Breast epithelium (tissue), 4 donors: ENCODE results near the gene PKNOX2. TPM values are rescaled to one million over a fixed set of nuclear protein-coding genes. Genes with fewer than 3 reads are reported as not detected.

Source experiments
- DNase-seq, 2 donors: peaks; one replicate each; pipeline ENCODE4 v3.0.0-alpha.2; 2019; ENCODE audit warnings: low spot score in 2 of 2
- H3K27ac ChIP-seq, 2 donors: fragments of 200-600 bp; sonication (generic) in 1 of 2; one replicate each; pipeline ENCODE4 v1.5.1; 2016 to 2019; ENCODE audit warnings: mild to moderate bottlenecking in 1 of 2
- H3K27me3 ChIP-seq, 2 donors: fragments of 200-600 bp; sonication (generic) in 1 of 2; one replicate each; pipeline versions ENCODE4 v1.5.1 to v1.6.0; 2017 to 2019; ENCODE audit warnings: control low read depth in 1 of 2, mild to moderate bottlenecking in 1 of 2
- H3K36me3 ChIP-seq: fragments of 200-600 bp; one replicate; pipeline ENCODE4 v1.5.1; 2019
- H3K4me1 ChIP-seq, 2 donors: fragments of 200-600 bp; sonication (generic); one replicate each; pipeline ENCODE4 v1.5.1; 2016 to 2019; ENCODE audit warnings: control low read depth in 1 of 2
- H3K4me3 ChIP-seq, 3 donors: fragments of 200-600 bp; sonication (generic); 1 replicate in 2 of 3; 2 replicates in 1 of 3; pipeline ENCODE4 v1.5.1; 2016 to 2019; ENCODE audit warnings: mild to moderate bottlenecking in 3 of 3, moderate library complexity in 2 of 3
- H3K9me3 ChIP-seq, 2 donors: fragments of 200-600 bp; sonication (generic) in 1 of 2; one replicate each; pipeline ENCODE4 v1.5.1; 2016 to 2019; ENCODE audit warnings: control low read depth in 1 of 2
- POLR2A ChIP-seq: fragments of 450-650 bp; IDR thresholded peaks from one replicate; pipeline ENCODE4 v1.6.1; 2016; ENCODE audit warnings: antibody characterized with exemption, mild to moderate bottlenecking, moderate library complexity
- POLR2AphosphoS5 ChIP-seq, 3 donors: sonication (generic); formaldehyde crosslinking; IDR thresholded peaks; one replicate each; pipeline ENCODE4 v1.6.1; 2017; ENCODE audit warnings: antibody characterized with exemption in 3 of 3
- intact Hi-C: fragments of 100-400 bp; cut with DNase I; formaldehyde crosslinking; loops from one replicate; pipeline ENCODE4 v1.15.1; 2023; ENCODE audit warnings: low total_unique reads
- total RNA-seq, 3 donors: library from RNA; depleted of rRNA; stranded (reverse); fragments of >200 nt; gene quantifications; one replicate each; pipeline ENCODE4 v1.1.0, GENCODE V29; 2016
- TF ChIP-seq, protein P1 (sequence below), 3 donors: fragments of 450-650 bp; IDR thresholded peaks; one replicate each; pipeline ENCODE4 v1.5.1; 2016 to 2017; ENCODE audit warnings: antibody characterized with exemption in 3 of 3, mild to moderate bottlenecking in 3 of 3, moderate library complexity in 3 of 3

The PKNOX2 gene
- total RNA-seq, 3 donors from 2014 or later: 0.32 to 1.0 (median 0.66) TPM

DNA sequence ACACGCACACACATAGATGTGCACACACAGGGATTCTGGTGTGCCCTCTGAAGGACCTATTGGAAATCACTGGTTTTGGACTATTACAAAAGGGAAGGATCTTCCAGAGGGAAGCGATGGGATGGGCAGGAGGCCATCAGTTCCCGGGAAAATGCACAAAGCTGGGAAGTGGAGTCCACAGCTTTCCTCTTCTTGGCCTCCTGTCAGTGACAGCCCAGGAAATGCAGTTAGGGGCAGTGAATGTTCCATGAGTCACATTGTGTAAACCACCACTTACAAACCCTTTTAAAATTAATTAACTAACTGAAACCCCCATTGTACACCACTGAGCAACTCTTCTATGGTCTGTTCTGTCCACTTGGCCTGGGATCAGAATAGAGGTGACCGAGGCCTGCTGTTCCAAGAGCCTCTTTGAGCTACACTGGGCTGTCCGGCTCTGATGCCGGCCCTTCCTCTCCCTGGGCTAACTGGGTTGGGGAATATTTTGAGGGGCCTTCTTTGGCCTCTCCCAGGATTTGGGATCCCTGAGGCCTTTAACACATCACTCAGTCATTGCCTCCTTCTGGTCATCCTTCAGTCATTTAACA lies 193.8 kb downstream of the PKNOX2 start:
- Histone ChIP-seq H3K36me3 (no peaks in the 10 kb centered on the region), H3K9me3 (no peaks in the 10 kb centered on the region), H3K27me3 (no peaks in the 10 kb centered on the region), H3K27ac (no peak overlapping the region), H3K4me3 (no peak overlapping the region), H3K4me1 (no peaks in the 10 kb centered on the region)
- TF ChIP-seq, protein P1, sequence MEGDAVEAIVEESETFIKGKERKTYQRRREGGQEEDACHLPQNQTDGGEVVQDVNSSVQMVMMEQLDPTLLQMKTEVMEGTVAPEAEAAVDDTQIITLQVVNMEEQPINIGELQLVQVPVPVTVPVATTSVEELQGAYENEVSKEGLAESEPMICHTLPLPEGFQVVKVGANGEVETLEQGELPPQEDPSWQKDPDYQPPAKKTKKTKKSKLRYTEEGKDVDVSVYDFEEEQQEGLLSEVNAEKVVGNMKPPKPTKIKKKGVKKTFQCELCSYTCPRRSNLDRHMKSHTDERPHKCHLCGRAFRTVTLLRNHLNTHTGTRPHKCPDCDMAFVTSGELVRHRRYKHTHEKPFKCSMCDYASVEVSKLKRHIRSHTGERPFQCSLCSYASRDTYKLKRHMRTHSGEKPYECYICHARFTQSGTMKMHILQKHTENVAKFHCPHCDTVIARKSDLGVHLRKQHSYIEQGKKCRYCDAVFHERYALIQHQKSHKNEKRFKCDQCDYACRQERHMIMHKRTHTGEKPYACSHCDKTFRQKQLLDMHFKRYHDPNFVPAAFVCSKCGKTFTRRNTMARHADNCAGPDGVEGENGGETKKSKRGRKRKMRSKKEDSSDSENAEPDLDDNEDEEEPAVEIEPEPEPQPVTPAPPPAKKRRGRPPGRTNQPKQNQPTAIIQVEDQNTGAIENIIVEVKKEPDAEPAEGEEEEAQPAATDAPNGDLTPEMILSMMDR (IDR thresholded peaks at IDR 0.05): no peak
- TF ChIP-seq POLR2A: no peak
- TF ChIP-seq POLR2AphosphoS5 (IDR thresholded peaks at IDR 0.05): no peak
- intact Hi-C loops: no loop called here
- DNase-seq: no peak

DNA sequence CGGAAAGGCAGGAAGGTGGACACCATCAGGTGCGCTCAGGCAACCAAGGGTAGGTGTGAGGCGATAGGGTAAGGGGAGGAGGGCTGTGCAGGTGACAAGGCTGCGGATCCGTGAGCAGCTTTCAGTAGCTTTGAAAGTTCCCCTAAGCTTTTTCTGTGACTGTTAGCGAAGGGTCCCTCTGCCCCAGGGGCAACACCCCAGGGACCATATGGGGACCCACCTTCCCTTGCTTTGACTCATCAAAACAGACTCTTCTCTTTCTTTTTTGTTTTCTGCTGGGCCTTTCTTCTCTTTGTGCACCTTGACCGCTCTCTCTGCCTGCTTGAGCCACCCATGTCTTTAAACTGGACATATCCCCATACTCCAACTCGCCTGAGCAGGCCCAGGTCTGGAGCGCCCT lies 194.6 kb downstream of the PKNOX2 start:
- no peak overlapping the region for H3K27ac ChIP-seq
- no peaks in the 10 kb centered on the region for H3K9me3 ChIP-seq
- no peaks in the 10 kb centered on the region for H3K27me3 ChIP-seq
- intact Hi-C loops: no loop called here
- TF ChIP-seq POLR2AphosphoS5 (IDR thresholded peaks at IDR 0.05) (no peak), POLR2A (no peak)
- TF ChIP-seq, protein P1 (IDR thresholded peaks at IDR 0.05): no peak
- DNase-seq: no peak
- no peaks in the 10 kb centered on the region for H3K36me3 ChIP-seq
- no peak overlapping the region for H3K4me3 ChIP-seq
- H3K4me1 ChIP-seq: no peaks in the 10 kb centered on the region

DNA sequence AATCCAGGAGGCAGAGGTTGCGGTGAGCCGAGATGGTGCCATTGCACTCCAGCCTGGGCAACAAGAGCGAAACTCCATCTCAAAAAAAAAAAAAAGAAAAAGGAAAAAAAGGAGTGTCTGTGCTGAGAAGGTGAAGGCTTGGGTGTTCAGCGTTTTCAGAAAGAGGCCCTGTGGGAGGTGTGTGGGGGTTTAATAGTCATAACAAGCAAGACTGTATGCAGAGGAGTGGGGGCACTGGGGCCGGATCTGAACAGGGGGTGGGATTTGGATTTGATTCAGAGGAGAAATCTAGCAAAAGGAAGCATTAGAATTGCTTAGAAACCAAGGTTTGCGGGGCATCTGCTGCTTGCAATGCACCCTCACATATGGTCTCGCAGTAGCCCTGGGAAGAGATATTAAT lies 195.5 kb downstream of the PKNOX2 start:
- Histone ChIP-seq H3K36me3 (no peaks in the 10 kb centered on the region), H3K4me3 (no peak overlapping the region), H3K9me3 (no peaks in the 10 kb centered on the region), H3K27me3 (no peaks in the 10 kb centered on the region), H3K27ac (no peak overlapping the region), H3K4me1 (no peaks in the 10 kb centered on the region)
- TF ChIP-seq, protein P1 (IDR thresholded peaks at IDR 0.05): no peak
- TF ChIP-seq POLR2AphosphoS5 (IDR thresholded peaks at IDR 0.05): no peak
- TF ChIP-seq POLR2A: no peak
- intact Hi-C loops: no loop called here
- no peak for DNase-seq

DNA sequence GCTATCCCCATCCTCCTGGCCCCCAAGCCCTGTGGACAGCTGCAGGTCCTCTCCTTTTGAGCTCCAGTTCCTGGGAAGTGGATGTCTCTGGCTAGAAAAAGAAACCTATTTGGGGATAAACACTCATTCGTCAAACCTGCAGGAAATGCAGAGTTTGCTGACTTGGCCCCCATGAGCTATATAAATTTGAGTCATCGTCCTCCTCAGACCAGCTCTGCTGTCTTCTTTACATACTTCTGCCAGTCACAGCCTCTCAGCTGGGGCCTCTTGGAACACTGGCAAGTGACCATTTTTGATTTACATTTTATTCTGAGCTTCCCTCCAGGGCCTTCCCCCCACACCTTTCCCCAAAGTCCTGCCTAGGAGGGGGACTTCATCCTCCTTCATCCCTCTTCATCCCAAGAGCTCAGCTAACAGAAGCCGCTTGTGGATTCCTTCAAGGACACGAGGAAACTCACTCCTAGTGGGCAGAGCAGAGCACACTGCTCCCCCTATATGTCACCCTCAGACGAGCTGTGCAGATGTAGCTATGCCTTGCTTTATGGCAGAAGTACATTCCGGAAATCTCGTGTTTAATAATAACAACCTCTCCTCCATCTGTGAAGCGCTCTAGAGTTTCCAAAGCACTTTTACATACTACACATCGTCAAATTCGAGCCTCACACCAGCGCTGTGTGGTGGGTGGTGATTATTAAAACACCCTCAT lies 199.7 kb downstream of the PKNOX2 start:
- TF ChIP-seq POLR2AphosphoS5 (IDR thresholded peaks at IDR 0.05) (no peak), POLR2A (no peak)
- TF ChIP-seq, protein P1 (IDR thresholded peaks at IDR 0.05): no peak
- Histone ChIP-seq H3K27ac (no peak overlapping the region), H3K4me1 (no peaks in the 10 kb centered on the region), H3K9me3 (no peaks in the 10 kb centered on the region), H3K4me3 (no peak overlapping the region), H3K36me3 (no peaks in the 10 kb centered on the region), H3K27me3 (no peaks in the 10 kb centered on the region)
- no peak for DNase-seq
- intact Hi-C loops: no loop called here

DNA sequence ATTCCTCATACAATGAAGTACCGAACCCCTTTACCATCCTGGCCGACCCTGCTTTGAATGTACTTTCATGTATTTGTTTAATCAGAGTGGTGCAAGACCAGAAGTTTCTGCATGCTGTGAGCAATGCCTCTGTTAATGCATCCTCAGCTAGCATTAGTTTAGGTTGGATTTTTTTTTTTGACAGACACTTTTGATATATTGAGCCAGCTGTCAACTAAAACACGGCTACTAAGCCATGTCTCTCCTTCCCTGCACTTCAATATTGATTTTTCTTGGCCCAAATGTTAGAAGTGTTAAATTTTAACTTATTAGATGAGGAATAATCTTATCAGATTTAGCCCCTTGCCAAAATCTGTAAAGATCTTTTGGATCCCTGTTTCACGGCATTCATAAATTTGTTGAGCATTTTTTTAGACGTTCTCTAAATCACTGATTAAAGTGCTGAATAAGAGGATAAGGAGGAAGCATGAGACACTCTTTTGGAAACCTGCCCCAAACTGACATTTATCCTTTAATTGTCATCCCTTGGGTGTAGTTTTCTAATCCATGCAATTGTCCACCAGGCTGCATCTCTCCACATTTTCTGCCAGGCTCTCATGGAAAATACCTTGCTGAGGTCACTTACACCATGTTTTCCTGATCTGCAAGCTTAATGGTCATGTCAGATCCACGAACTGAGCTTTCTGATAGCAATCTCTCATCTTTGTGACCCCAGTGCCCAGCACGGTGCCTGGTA lies 200.8 kb downstream of the PKNOX2 start:
- Histone ChIP-seq H3K36me3 (no peaks in the 10 kb centered on the region), H3K4me1 (no peaks in the 10 kb centered on the region), H3K27ac (no peak overlapping the region), H3K4me3 (no peak overlapping the region), H3K27me3 (no peaks in the 10 kb centered on the region), H3K9me3 (no peaks in the 10 kb centered on the region)
- intact Hi-C loops: no loop called here
- DNase-seq: no peak
- TF ChIP-seq, protein P1 (IDR thresholded peaks at IDR 0.05): no peak
- TF ChIP-seq POLR2A: no peak
- TF ChIP-seq POLR2AphosphoS5 (IDR thresholded peaks at IDR 0.05): no peak
